Measurements from ENCODE around the gene LRRN2. TPM values are rescaled to one million over a fixed set of nuclear protein-coding genes. Genes with fewer than 3 reads are reported as not detected.

The LRRN2 gene
- total RNA-seq, 1 donor from 2014 or later, result 2.1 TPM

DNA sequence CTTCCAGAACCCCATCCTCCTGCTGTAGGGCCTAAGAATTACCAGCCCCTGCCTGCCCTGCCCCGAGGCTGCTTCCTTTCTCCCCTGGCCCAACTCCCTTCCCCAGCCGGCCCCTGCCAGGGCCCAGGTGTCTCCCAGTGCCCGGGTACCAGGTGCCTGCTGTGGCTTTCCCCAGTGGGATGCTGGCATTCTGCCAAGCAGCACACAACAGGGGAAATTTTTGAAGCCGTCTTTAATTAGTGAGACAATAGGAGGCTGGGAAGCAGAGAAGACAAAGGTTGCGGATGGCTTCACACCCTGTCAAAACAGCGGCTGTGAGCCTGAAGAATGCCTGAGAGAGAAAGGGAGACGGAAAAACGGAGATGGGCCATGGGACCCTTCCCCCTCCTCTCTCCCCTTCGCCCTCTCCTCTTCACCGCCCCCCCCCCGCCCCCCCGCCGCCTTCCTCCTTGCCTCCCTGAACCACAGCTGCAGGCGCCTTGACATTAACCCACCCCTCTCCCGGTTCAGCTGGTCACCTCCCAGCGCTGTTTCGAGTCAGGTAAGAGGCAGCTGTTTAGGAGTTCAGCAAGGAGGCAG is 33.6 kb downstream of the LRRN2 start:
- no peak overlapping the region for H3K9ac ChIP-seq (ENCODE audit: low read depth in 1 of 3, low read length in 3 of 3)
- H3K4me1 ChIP-seq (ENCODE audit: control insufficient read depth in 3 of 3, insufficient read depth in 3 of 3, low read length in 3 of 3), result no peaks in the 10 kb centered on the region
- no peak overlapping the region for H3K4me3 ChIP-seq (ENCODE audit: low read length in 3 of 3)
- H3K9me3 ChIP-seq (ENCODE audit: control insufficient read depth in 3 of 3, low read length in 3 of 3), result no peaks in the 10 kb centered on the region
- H3K27me3 ChIP-seq (ENCODE audit: control insufficient read depth in 3 of 3, insufficient read depth in 3 of 3, low read length in 3 of 3), result peaks cover 4 to 13% (median 12%) of the 10 kb centered on the region in 3 donors
- no peak overlapping the region for H3K27ac ChIP-seq (ENCODE audit: low read depth, low read length)
- H3K36me3 ChIP-seq (ENCODE audit: control insufficient read depth in 3 of 3, insufficient read depth in 3 of 3, low read length in 3 of 3), result no peaks in the 10 kb centered on the region

DNA sequence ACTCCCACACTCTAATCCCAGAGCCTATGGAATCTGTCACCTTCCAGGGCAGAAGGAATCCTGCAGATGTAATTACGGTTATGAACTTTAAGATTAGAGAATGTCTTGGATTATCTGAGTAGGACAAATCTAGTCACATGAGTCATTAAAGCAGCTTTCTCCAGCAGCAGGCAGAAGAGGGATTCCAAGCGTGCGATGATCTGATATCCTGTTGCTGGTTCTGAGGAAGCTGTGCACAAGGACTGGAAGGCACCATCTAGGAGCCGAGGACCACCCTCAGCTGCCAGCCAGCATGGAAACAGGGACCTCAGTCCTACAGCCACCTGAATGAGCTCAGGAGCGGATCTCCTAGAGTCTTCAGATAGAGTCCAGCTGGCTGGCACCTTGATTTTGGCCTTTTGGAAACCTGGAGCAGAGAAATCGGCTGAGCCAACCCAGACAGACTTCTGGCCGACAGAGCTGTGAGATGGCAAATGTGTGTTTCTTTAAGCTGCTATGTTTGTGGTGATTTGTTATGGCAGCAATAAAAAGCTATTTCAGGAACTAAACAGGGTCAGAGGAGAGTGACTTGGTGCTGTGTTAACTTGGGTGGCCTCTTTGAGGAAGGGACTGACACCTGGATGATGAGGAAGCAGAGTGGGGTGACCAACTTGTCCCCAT is 34.5 kb downstream of the LRRN2 start:
- H3K4me1 ChIP-seq (ENCODE audit: control insufficient read depth in 3 of 3, insufficient read depth in 3 of 3, low read length in 3 of 3), result no peaks in the 10 kb centered on the region
- no peak overlapping the region for H3K4me3 ChIP-seq (ENCODE audit: low read length in 3 of 3)
- no peak overlapping the region for H3K27ac ChIP-seq (ENCODE audit: low read depth, low read length)
- H3K9ac ChIP-seq (ENCODE audit: low read depth in 1 of 3, low read length in 3 of 3), result no peak overlapping the region
- H3K9me3 ChIP-seq (ENCODE audit: control insufficient read depth in 3 of 3, low read length in 3 of 3), result no peaks in the 10 kb centered on the region
- H3K36me3 ChIP-seq (ENCODE audit: control insufficient read depth in 3 of 3, insufficient read depth in 3 of 3, low read length in 3 of 3), result no peaks in the 10 kb centered on the region
- peaks cover 4 to 13% (median 12%) of the 10 kb centered on the region in 3 donors for H3K27me3 ChIP-seq (ENCODE audit: control insufficient read depth in 3 of 3, insufficient read depth in 3 of 3, low read length in 3 of 3)

DNA sequence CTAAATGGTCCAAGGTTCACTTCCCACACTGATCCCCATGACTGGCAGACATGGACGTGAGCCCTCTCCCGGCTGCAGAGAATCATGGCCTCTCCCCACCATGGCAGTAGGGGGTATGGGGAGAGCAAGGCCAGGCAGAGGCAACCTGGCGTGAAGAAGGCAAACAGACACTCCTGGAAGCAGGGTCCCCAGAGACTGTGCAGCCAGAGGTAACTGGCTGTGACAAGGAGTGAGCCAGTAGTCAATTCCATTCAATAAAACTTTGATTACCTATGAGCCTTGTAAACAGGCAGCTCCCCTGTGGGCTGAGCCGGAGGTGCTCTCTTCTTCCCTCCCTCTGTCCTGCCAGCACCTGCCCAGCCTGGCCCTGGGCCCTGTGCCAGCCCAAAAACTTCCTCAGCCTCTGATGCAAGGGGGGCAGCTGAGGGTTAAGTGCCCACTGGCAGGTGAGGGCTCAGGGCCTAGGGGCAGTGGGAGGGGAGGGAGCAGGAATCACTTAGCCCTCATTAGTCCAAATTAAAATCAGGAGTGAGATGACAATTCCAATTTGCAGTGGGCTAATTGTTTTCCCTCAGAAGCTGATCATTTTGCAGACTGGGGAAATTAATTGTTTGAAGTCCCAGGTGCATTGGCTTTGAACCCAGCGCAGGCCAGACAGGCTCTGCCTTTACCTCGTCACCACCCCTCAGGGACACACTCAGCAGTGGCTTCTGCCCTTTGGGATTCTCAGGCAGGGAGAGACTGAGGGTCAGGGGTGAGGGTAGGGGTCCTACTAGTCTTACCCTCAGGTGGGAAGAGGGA is 35.6 kb downstream of the LRRN2 start:
- Histone ChIP-seq H3K9ac (ENCODE audit: low read depth in 1 of 3, low read length in 3 of 3) (no peak overlapping the region), H3K27me3 (ENCODE audit: control insufficient read depth in 3 of 3, insufficient read depth in 3 of 3, low read length in 3 of 3) (peaks cover 4 to 13% (median 12%) of the 10 kb centered on the region in 3 donors), H3K36me3 (ENCODE audit: control insufficient read depth in 3 of 3, insufficient read depth in 3 of 3, low read length in 3 of 3) (no peaks in the 10 kb centered on the region), H3K4me1 (ENCODE audit: control insufficient read depth in 3 of 3, insufficient read depth in 3 of 3, low read length in 3 of 3) (no peaks in the 10 kb centered on the region), H3K27ac (ENCODE audit: low read depth, low read length) (no peak overlapping the region), H3K9me3 (ENCODE audit: control insufficient read depth in 3 of 3, low read length in 3 of 3) (no peaks in the 10 kb centered on the region), H3K4me3 (ENCODE audit: low read length in 3 of 3) (no peak overlapping the region)

DNA sequence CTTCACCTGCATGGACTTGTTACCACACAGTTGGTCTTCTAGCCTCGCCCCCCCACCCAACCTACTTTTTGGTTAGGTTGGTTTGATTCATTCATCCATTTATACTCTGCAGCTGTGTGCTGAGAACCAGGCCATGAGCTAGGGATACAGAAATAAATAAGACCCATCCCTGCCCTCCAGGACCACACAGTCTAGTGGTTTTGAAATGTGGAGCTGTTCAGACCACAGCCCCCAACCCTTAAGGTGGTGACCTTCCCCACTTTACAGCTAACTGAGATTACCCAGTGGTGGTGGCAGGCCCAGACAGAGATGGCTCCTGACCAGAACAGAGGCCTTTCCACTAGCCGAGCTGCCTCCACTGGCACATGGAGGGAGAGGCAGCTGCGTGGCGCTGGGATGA is 37.0 kb downstream of the LRRN2 start:
- Histone ChIP-seq H3K36me3 (ENCODE audit: control insufficient read depth in 3 of 3, insufficient read depth in 3 of 3, low read length in 3 of 3) (no peaks in the 10 kb centered on the region), H3K4me3 (ENCODE audit: low read length in 3 of 3) (no peak overlapping the region), H3K4me1 (ENCODE audit: control insufficient read depth in 3 of 3, insufficient read depth in 3 of 3, low read length in 3 of 3) (no peaks in the 10 kb centered on the region), H3K9me3 (ENCODE audit: control insufficient read depth in 3 of 3, low read length in 3 of 3) (no peaks in the 10 kb centered on the region), H3K27ac (ENCODE audit: low read depth, low read length) (no peak overlapping the region), H3K9ac (ENCODE audit: low read depth in 1 of 3, low read length in 3 of 3) (no peak overlapping the region), H3K27me3 (ENCODE audit: control insufficient read depth in 3 of 3, insufficient read depth in 3 of 3, low read length in 3 of 3) (peaks cover 4 to 18% (median 15%) of the 10 kb centered on the region in 3 donors)

DNA sequence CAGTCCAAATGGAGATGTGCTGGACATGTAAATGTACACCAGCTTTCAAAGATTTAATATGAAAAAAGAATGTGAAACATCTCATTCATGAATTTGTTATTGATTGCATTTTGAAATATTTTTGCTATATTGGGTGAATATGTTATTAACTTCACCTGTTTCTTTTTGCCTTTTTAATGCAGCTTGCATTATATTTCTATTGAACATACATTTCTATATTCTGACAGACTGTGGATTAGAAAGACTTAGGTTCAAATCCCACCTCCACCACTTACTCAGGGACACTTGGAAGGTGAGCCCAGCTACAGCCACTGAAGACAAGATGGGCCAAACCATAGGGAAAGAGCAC is 37.8 kb downstream of the LRRN2 start:
- Histone ChIP-seq H3K27ac (ENCODE audit: low read depth, low read length) (no peak overlapping the region), H3K27me3 (ENCODE audit: control insufficient read depth in 3 of 3, insufficient read depth in 3 of 3, low read length in 3 of 3) (peaks cover 5 to 18% (median 9%) of the 10 kb centered on the region in 3 donors), H3K9ac (ENCODE audit: low read depth in 1 of 3, low read length in 3 of 3) (no peak overlapping the region), H3K36me3 (ENCODE audit: control insufficient read depth in 3 of 3, insufficient read depth in 3 of 3, low read length in 3 of 3) (no peaks in the 10 kb centered on the region), H3K4me1 (ENCODE audit: control insufficient read depth in 3 of 3, insufficient read depth in 3 of 3, low read length in 3 of 3) (no peaks in the 10 kb centered on the region), H3K9me3 (ENCODE audit: control insufficient read depth in 3 of 3, low read length in 3 of 3) (no peaks in the 10 kb centered on the region), H3K4me3 (ENCODE audit: low read length in 3 of 3) (no peak overlapping the region)

DNA sequence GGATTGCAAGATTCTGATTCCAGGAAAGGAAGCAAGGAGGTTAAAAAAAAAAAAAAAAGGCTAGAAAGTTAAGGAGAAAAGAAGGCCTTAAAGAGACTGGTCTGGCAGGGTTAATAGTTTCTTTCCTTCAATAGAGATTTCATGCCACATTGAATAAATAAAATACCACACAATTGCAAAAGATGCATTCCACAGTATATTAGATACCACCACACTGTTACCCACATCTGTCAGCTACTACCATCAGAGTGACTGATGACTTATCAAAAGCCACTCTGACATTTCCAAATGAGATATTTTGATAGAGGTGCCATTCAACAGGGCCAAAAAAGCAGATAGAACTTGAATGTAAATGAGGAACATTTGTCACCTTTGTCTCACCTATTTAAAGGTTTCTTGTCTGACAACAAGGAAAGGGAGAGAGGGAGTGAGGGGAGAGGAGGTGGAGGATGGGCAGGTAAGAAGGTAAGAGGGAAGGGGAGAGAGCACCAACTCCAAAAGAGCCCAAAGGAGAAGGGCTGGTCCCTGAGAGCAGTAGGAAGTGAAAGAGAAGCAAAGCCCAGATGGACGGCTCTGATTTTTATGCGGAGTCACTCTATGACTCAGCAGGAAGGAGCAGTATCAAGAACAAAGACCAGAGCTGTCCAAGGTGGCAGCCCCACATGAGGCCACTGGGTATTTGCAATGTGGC is 38.3 kb downstream of the LRRN2 start:
- no peaks in the 10 kb centered on the region for H3K4me1 ChIP-seq (ENCODE audit: control insufficient read depth in 3 of 3, insufficient read depth in 3 of 3, low read length in 3 of 3)
- no peak overlapping the region for H3K9ac ChIP-seq (ENCODE audit: low read depth in 1 of 3, low read length in 3 of 3)
- peaks cover 4 to 15% (median 6%) of the 10 kb centered on the region in 3 donors for H3K27me3 ChIP-seq (ENCODE audit: control insufficient read depth in 3 of 3, insufficient read depth in 3 of 3, low read length in 3 of 3)
- no peak overlapping the region for H3K4me3 ChIP-seq (ENCODE audit: low read length in 3 of 3)
- H3K27ac ChIP-seq (ENCODE audit: low read depth, low read length), result no peak overlapping the region
- no peaks in the 10 kb centered on the region for H3K36me3 ChIP-seq (ENCODE audit: control insufficient read depth in 3 of 3, insufficient read depth in 3 of 3, low read length in 3 of 3)
- H3K9me3 ChIP-seq (ENCODE audit: control insufficient read depth in 3 of 3, low read length in 3 of 3), result no peaks in the 10 kb centered on the region

DNA sequence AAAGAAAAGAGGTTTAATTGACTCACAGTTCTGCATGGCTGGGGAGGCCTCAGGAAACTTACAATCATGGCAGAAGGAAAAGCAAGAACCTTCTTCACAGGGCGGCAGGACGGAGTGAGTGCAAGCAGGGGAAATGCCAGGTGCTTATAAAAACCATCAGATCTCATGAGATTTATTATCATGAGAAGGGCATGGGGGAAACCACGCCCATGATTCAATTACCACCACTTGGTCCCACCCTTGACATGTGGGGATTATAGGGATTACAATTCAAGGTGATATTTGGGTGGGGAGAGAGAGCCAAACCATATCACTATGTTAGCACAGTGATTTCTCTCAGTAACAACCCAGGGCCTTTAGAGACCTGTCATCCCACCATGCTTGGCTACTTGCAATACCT is 39.9 kb downstream of the LRRN2 start:
- Histone ChIP-seq H3K36me3 (ENCODE audit: control insufficient read depth in 3 of 3, insufficient read depth in 3 of 3, low read length in 3 of 3) (no peaks in the 10 kb centered on the region), H3K4me1 (ENCODE audit: control insufficient read depth in 3 of 3, insufficient read depth in 3 of 3, low read length in 3 of 3) (no peaks in the 10 kb centered on the region), H3K9ac (ENCODE audit: low read depth in 1 of 3, low read length in 3 of 3) (no peak overlapping the region), H3K27ac (ENCODE audit: low read depth, low read length) (no peak overlapping the region), H3K9me3 (ENCODE audit: control insufficient read depth in 3 of 3, low read length in 3 of 3) (no peaks in the 10 kb centered on the region), H3K4me3 (ENCODE audit: low read length in 3 of 3) (no peak overlapping the region), H3K27me3 (ENCODE audit: control insufficient read depth in 3 of 3, insufficient read depth in 3 of 3, low read length in 3 of 3) (peaks cover 3 to 9% (median 9%) of the 10 kb centered on the region in 3 donors)

DNA sequence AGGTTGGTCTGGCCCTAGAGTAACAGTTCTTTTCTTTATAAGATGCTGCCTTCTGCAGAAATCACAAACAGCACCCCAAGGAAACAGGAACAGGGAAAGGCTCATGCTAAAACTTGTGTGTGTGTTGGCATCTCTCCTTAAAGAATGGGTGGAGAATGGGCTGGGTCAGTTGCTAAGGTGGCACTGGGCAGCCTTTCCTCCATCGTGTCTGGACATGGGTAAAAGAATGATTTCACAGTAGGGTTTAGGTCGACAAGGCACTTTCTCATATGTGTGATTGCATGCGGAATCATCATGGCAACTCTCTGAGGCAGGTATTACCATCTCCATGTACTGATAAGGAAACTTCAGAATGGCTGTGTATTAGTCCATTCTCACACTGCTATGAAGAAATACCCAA is 40.3 kb downstream of the LRRN2 start:
- no peak overlapping the region for H3K4me3 ChIP-seq (ENCODE audit: low read length in 3 of 3)
- no peak overlapping the region for H3K9ac ChIP-seq (ENCODE audit: low read depth in 1 of 3, low read length in 3 of 3)
- no peaks in the 10 kb centered on the region for H3K9me3 ChIP-seq (ENCODE audit: control insufficient read depth in 3 of 3, low read length in 3 of 3)

DNA sequence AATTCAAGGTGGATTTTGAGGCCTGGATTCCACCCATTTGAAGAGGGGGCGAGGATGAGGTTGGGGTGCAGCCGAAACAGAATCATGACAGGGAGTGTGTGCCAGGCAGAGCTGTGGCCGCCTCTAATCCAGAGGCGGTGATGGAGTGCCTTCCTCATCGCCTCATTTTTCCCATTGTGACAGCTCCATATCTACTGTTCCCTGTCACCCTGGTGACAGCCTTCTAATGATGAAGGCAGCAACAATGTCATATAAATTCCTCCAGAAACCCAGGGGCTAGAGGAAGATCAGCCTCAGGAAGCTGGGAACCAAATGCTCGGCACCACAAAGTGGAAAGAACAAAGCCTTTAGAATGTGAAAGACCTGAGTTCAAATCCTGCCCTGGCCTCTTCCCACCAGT is 42.0 kb downstream of the LRRN2 start:
- no peaks in the 10 kb centered on the region for H3K36me3 ChIP-seq (ENCODE audit: control insufficient read depth in 3 of 3, insufficient read depth in 3 of 3, low read length in 3 of 3)
- peaks cover 3 to 9% (median 9%) of the 10 kb centered on the region in 3 donors for H3K27me3 ChIP-seq (ENCODE audit: control insufficient read depth in 3 of 3, insufficient read depth in 3 of 3, low read length in 3 of 3)
- no peak overlapping the region for H3K27ac ChIP-seq (ENCODE audit: low read depth, low read length)
- H3K4me1 ChIP-seq (ENCODE audit: control insufficient read depth in 3 of 3, insufficient read depth in 3 of 3, low read length in 3 of 3), result no peaks in the 10 kb centered on the region
- no peak overlapping the region for H3K4me3 ChIP-seq (ENCODE audit: low read length in 3 of 3)
- H3K9ac ChIP-seq (ENCODE audit: low read depth in 1 of 3, low read length in 3 of 3), result no peak overlapping the region
- no peaks in the 10 kb centered on the region for H3K9me3 ChIP-seq (ENCODE audit: control insufficient read depth in 3 of 3, low read length in 3 of 3)

More for the DNA sequence above, 40.3 kb downstream of the LRRN2 start:
- Histone ChIP-seq H3K4me1 (ENCODE audit: control insufficient read depth in 3 of 3, insufficient read depth in 3 of 3, low read length in 3 of 3) (no peaks in the 10 kb centered on the region), H3K27ac (ENCODE audit: low read depth, low read length) (no peak overlapping the region), H3K36me3 (ENCODE audit: control insufficient read depth in 3 of 3, insufficient read depth in 3 of 3, low read length in 3 of 3) (no peaks in the 10 kb centered on the region), H3K27me3 (ENCODE audit: control insufficient read depth in 3 of 3, insufficient read depth in 3 of 3, low read length in 3 of 3) (peaks cover 3 to 9% (median 9%) of the 10 kb centered on the region in 3 donors)

All from skeletal muscle tissue (tissue), 4 donors.